DMS79 treated with DMSO at 0.1 percent for 48 hours (cell line): ENCODE results near the gene PSMD13.
"Not testable (repeated sequence)": the region's sequence is repeated elsewhere in the genome, so short reads cannot be mapped to it uniquely, and the experiment has no call there.

ENCODE experiments used
- DNase-seq: peaks from one replicate; lab custom pipeline; 2025; lab: John Stamatoyannopoulos, UW

The PSMD13 gene

GRCh38 chr11:218815-219593, 17.8 kb upstream of the PSMD13 start:
- no peak for DNase-seq

- not testable (repeated sequence) for DNase-seq
Observed at GRCh38 chr11:220641-221215, 16.0 kb upstream of the PSMD13 start.

- no peak for DNase-seq
Observed at GRCh38 chr11:221539-221938, 15.2 kb upstream of the PSMD13 start.

DNA sequence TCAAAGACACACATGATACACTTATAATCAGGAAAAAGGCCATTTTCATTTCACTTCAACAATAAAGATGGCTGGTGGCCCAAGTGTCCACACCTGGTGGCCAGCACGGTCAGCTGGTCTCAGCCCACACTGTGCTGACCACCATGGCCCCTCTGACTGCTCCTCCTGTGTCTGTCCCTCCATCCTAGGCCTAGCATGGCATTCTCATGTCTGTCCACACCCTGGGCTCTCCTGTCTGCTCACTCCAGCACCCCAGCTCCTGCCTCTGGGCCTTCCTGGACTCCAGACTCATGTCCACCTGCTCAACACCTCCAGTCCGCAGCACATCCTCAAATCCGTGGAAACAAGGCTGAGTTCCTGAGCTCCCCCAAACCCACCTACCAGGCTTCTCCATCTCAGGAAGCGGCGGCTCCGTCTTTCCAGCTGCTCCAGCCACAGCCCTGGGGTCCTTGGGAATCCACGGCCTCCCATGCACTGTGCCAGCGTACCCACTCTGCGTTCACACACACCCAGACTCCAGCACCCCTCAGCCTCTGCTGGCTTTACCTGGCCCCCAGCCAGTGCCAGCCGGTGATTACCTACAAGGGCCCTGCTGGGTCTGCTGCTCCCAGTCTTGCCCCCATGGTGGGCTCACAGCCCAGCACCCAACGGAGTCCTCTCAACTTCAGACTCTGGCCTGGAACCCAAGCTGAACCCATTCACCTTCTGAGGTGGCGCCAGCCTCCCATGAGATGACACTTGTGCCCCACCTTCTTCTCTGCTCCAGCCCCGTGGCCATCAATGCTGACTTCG, 14.6 kb upstream of the PSMD13 start:
- no peak for DNase-seq

DNA sequence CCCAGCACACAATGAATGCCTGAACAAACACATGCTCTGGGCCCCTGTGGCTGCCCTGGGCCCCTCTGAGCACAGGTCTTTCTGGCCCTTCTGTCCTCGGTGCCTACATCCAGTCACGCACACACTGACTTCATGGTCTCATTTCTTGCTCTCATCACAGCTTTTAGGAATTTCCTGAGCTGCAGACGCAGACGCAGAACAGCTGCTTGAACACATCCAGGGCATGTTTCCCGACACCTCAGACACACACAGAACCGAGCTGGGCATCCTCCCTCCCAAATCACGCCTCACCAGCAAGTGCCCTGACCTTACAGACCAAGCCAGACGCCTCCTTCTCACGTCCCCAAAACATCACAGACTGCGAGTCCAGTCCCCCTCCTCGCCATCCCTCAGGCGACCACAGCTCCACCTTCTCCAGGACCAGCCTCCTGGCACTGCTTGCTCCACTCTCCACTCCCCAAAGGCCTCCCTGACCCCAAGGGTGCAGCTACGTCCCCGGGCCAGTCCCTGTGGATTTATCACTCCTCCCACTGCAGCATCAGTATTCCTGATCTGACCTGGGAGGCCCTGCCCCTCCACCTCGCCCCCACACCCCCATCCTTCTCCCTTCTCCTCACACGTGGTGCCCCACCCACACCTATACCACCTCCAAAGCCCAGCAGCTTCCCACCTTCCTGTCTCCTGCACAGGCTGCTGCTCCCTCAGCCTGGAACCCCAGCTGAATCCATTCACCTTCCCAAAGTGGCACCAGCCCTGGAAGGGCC, 13.6 kb upstream of the PSMD13 start:
- DNase-seq, result no peak

GRCh38 chr11:223884-224283, 12.9 kb upstream of the PSMD13 start:
- DNase-seq, result no peak

GRCh38 chr11:224424-224823, 12.4 kb upstream of the PSMD13 start:
- DNase-seq, result no peak

DNA sequence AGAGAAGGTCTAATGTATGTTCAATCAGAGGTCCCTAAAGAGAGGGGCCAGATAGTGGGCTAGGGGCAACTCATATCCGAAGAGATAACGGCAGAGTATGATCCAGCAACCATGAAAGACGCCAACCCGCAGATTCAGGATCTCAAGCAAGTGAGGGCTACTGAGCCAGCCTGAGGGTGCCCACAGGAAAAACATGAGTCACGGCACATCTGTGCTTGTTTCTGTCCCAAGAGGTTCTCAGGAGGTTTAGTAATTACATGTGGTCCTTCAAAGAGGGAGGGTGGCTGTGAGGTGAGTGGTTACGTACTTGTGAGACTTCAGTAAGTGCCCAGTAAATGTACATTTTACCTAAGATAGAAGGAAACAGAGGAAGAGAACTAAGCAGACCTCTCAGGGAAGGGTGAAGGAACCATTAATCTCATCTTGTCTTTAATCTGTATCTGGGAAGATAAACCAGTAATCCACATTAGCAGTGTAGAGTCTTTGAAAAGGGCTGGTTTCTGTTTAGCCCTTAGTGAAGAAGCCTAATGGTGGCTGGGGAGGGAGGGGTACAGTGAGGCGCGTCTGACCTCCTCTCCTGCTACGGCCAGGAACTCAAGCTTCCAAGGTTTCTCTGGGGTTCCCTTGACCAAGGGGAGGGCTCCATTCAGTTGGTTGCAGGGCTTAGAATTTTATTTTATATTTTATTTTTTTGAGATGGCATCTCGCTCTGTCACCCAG, 10.9 kb upstream of the PSMD13 start:
- DNase-seq, result peak; percentile 7

DNA sequence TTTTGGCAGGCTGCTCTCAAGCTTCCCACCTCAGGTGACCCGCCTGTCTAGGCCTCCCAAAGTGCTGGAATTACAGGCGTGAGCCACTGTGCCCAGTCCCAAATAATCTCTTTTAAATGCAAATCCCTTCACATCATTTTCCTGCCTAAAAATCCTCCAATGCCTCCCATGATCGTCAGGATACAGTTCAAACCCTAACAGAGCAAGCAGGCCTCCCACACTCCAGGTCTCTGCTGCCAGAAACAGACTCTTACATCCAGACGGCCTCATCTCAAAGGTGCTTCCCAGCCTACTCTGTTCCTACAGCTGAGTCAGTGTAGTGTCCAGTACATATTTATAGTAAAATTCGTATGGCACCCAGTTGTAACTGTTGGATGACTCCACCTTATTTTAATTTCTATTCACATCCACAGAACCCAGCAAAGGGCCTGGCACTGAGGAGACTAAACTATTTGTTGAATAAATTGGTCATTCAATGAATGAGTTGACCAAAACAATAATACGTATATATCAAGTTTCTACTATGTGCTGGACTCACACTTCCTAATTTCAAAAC, 8.9 kb upstream of the PSMD13 start:
- no peak for DNase-seq

DNA sequence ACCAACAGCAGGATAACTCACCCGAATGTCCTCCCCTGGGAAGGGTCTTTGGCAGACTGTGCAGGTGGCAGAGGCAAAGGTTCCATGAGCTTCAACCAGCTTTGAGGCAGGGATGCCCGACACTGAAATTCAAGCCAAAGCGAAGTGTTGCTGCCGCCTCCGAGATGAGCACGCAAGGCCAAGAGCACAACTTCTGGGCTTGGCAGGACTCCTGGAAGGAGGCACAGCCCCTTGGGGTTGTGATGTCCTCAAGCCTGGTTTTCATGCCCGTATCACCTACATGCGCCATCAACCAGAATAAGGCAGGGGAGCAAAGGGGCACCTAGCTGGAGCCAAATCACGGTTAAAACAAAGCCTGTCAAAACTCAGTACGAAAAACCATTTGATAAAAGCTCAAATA, 6.3 kb upstream of the PSMD13 start:
- DNase-seq, result no peak

DNA sequence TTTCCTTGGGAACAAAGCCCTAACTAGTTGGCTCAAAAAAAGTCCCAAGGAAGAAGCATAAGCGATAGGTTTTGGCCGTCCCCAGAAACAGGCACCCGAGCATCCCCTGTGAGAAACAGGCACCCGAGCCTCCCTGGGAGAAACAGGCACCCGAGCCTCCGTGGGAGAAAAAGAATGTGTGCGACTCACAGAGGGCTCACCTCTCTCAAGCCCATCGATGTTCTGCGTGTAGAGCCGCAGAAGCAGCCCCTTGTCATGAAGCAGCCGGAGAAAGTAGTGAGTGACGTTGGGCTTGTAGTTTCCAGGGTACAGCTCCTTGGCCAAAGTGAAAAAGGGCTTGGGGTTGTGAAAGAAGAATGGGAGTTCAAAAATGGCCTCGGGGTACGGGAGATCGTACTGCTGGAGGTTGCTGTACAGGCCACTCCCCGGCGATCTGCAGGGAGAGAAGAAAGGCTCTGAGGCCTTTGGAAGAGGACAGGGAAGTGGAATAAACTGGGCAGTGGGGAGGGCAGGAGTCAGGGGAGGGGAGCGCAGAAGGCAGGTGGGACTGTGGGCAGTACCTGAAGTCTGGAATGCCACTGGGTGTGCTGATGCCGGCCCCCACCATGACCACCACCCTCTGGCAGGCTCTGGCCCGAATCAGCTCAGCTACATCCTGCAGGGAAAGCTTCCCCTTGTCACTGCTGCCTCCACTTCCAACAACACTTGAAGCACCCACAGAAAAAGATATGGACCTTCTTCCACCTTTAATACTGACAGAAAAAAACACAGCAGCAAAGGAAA, 3.8 kb upstream of the PSMD13 start:
- no peak for DNase-seq

- DNase-seq, result no peak
Observed at GRCh38 chr11:235180-235579, 1.6 kb upstream of the PSMD13 start.

DNA sequence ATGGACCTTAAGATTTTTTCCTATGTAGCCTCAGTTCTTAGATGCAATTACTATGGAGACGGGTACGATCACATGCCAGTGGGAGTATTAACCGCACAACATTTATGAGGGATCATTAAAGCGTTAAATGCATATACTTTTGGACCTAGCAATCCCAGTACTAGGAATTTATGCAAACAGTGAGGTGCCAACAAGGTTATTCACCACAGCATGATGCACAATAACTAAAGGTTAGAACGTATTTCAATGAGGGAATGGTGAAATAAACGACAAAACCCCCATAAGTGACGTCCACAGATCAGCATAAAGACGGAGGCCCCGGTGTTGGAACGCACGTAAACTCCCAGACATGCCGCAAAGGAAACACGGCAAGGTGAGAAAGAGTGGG, 1.2 kb upstream of the PSMD13 start:
- no peak for DNase-seq

DNA sequence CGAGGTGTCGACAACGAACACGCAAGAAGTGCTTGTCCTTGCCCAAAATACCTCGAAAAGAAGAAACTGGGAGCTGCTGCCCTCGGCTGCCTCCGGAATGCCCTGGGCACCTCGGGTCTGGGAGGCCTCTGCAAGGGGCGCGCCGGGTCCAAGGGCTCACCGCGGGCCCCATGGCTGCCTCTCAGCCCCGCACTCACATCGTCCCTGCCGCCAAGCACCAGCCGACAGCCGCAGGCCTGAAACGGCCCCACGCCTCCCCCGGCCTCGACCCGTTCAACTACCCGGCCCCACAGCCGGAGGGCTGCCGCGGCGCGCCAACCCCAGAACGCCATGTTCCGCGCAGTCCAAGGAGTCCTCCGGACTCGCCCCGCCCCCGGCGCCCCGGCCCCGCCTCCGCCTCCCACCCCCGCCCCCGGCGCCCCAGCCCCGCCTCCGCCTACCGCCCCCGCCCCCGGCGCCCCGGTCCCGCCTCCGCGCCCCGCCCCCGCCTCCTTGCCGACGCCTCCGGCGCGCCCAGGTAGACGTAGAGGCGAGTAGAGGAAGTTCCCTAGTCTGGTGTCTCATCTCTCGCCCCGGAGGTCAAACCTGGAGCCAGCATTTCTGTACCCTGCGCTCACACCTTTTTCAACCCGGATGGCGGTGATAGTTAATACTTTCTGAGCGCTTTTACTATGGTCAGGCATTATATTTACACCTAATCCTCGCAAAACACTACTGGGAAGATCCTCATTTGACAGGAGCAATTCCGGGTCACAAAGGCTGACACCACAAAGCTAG, 591 bp upstream of the PSMD13 start, which contains the start of gene SIRT3:
SIRT3 (minus strand) TSS at position 346 of the 777 bp plus-strand sequence; CDS start at position 332, 14 bp downstream.
- peak; percentile 29 for DNase-seq

GRCh38 chr11:238346-238745, 1.6 kb downstream of the PSMD13 start:
- DNase-seq, result not testable (repeated sequence)

DNA sequence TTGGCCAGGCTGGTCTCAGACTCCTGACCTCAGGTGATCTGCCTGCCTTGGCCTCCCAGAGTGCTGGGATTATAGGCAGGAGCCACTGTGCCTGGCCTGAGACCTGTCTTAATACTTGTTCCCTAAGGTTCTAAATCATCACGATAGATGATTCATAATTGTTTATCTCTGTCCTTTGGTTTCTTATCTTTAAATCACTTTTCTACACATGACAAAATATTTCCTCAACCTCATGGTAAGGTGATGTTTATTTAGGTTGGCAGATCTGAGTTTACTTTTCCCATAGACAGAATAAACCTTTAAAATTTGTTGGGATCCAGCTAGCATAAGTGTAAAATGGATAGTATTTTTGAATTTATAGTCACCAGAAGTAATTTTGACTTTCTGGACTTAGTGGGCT, 3.5 kb downstream of the PSMD13 start:
- DNase-seq, result no peak

DNA sequence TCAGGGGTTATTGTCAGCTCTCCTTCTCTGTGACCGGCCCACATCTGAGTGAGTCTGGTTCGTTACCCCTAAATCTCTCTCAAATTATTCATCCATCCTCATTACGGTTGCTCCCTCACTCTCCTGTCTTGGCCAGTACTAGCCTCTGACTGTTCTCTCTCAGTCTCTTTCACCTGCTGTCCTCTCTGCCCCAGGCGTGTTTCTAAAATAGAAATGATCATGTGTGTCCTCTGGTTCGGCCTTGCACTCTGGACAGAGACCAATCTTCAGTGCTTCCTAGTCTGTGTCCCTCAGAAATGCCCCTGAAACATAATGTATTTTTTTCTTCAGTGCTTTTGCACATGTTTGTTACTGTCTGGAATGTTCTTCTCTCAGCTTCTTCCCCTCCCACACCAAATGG, 4.9 kb downstream of the PSMD13 start:
- no peak for DNase-seq

DNA sequence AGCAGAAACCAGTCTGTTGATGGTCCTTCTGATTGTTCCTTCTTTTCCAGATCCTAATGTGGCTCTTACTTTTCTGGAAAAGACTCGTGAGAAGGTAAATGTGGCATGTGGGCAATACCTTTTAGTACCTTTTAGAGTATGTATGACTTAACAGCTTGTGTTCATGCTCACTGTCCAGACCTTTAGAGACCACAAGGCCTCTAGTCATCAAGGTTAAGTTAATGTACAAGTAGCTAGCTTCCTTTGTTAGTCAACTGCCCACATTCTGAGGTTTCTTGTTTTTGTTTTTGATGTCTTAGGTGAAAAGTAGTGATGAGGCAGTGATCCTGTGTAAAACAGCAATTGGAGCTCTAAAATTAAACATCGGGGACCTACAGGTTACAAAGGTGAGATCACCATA, 7.6 kb downstream of the PSMD13 start:
- no peak for DNase-seq

DNA sequence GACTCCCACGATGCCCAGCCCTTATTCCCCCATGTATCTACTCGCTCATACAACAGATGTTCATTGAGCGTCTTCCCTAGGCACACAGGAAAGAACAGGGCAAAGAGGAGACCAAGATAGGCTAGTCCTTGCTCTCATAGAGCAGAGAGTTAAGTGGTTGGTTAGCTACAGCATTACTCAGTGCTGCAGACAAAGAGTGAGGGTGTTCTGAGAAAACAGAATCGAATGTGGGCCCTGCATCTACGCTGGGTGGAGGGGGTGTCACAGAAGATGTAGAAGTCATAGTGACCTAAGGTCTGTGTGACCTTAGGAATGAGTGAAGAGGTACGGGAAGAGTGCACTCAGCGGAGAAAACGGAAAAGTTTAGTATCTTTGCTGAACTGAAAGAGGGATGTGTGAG, 12.3 kb downstream of the PSMD13 start:
- DNase-seq, result no peak

GRCh38 chr11:250274-250673, 13.5 kb downstream of the PSMD13 start:
- no peak for DNase-seq
